GM10266 (cell line): Measurements from ENCODE around the gene TF.

Experiments used
- DNase-seq: peaks from one replicate; pipeline ENCODE4 v3.0.0; 2012; ENCODE audit errors: extremely low spot score
- TF ChIP-seq, protein P1 (sequence below): IDR thresholded peaks from 2 replicates; pipeline ENCODE4 v1.5.1; 2012; ENCODE audit warnings: mild to moderate bottlenecking, low read depth; ENCODE audit not compliant: control insufficient read depth, insufficient read depth; ENCODE audit errors: missing control alignments

The TF gene

GRCh38 chr3:133747373-133747772, 1.2 kb downstream of the TF start:
- TF ChIP-seq, protein P1, sequence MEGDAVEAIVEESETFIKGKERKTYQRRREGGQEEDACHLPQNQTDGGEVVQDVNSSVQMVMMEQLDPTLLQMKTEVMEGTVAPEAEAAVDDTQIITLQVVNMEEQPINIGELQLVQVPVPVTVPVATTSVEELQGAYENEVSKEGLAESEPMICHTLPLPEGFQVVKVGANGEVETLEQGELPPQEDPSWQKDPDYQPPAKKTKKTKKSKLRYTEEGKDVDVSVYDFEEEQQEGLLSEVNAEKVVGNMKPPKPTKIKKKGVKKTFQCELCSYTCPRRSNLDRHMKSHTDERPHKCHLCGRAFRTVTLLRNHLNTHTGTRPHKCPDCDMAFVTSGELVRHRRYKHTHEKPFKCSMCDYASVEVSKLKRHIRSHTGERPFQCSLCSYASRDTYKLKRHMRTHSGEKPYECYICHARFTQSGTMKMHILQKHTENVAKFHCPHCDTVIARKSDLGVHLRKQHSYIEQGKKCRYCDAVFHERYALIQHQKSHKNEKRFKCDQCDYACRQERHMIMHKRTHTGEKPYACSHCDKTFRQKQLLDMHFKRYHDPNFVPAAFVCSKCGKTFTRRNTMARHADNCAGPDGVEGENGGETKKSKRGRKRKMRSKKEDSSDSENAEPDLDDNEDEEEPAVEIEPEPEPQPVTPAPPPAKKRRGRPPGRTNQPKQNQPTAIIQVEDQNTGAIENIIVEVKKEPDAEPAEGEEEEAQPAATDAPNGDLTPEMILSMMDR = no peak
- DNase-seq = no peak

- no peak for DNase-seq
- TF ChIP-seq, protein P1 = no peak
These were observed 1.9 kb downstream of the TF start for GRCh38 chr3:133747907-133748639.

DNA sequence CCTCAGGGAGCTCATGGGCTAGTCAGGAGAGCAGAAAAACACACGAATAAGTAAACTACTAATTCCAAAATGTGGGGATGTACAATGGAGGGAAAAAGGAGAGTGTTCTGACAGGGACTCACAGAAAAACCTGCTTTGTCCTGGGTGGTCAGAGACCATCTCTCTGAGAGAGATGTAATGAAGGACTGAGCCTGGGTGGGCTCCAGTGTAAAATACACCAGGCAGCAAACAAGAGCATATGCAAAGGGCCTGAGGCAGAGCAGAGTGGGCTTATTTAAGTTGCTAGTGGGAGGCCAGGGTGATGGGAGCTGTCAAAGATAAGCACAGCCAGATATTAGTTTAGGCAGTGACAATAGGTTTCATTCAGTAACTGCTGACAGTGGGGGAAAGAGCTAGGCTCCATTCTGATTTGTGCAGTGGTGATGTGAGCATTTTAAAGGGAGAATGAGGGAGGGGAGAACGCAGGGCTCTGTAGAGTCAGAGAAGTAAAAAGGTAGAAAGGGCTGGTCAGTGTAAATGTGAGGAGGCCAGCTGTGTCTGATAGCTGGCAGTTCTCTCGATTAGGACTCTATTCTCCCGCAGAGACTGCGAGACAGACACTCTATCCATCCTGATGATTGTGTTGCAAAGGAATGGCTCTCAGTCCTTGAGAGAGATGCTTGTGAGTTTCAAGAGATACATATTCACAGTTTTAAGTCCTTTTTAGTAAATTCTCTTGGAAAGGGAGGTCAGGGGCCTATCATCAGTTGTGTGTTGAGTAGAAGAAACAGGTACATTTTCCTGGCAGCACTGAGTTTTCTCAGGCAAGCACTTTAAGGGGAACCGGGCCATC, 3.5 kb downstream of the TF start:
- TF ChIP-seq, protein P1 = no peak
- DNase-seq = no peak

- TF ChIP-seq, protein P1 = no peak
- DNase-seq = no peak
These were observed 4.1 kb downstream of the TF start for GRCh38 chr3:133750259-133750656.

- TF ChIP-seq, protein P1 = no peak
- no peak for DNase-seq
These were observed 7.0 kb downstream of the TF start for GRCh38 chr3:133753107-133753778.

DNA sequence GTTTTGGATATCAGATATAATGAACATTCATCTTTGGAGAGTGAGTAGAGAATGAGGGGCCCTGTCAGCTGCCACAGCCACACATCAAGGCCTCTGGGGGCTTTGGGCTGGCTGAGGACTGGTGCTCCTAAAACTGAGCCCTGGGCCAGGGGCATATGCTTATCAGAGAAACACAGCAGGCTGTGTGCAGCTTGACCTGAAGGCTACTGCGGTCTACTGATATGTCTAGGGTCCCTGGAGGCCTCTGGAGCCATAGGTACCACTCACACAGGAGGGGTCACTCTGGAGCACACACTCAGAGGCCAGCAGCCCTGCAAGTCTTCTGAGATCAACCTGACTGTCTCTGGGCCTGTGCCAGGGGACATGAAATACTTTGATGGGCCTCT, 7.6 kb downstream of the TF start:
- TF ChIP-seq, protein P1 = no peak
- no peak for DNase-seq
